ENCODE measurements around the gene CFAP61. TPM values are rescaled to one million over a fixed set of nuclear protein-coding genes. Genes with fewer than 3 reads are reported as not detected.

The CFAP61 gene
- total RNA-seq, 4 donors from 2014 or later, result 0.19 to 1.4 (median 1.1) TPM

DNA sequence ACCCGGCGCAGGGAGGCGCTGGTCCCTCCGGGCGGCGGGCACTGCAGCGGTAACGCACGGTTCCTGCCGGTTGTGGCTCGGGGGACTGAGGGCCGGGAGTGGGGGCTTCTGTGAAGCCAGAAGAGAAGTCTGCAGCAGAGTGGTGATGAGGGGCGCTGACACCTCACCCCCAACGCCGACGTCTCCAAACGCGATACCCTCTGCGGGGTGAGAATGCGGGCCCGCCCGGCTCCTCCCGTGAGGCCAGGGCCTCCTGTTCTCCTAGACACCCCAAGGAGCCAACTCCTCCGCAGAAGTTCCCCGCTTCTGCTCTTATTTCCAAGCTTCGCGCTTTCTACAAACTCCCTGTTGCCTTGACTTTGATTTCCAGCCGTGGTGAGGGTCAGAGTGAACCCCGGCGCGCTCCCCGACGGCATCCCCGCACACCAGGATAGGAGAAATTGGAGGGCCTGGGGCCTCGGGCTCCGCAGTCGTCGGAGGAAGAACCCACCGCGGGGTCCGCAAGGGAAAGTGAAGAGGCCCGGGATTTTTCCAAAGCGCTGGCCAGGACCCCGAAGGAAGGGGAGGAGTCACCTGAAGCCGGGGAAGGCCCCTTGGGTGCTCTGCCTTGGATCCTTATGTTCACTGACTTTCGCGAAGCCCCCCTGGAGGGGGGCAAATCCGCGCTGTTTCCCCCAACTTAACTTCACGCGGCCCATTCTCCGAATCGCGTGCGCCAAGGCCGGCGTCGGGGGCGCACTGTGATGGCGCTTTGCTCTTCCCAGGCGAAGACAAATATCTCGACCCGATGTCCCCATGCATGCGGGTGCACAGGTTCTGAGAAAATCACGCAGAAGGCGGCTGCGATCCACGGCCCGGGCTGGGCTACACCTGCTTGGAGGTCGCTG lies 312.5 kb downstream of the CFAP61 start:
- H3K4me3 ChIP-seq (ENCODE audit: low read depth, poor library complexity, severe bottlenecking), result no peak overlapping the region
- TF ChIP-seq, protein P1, sequence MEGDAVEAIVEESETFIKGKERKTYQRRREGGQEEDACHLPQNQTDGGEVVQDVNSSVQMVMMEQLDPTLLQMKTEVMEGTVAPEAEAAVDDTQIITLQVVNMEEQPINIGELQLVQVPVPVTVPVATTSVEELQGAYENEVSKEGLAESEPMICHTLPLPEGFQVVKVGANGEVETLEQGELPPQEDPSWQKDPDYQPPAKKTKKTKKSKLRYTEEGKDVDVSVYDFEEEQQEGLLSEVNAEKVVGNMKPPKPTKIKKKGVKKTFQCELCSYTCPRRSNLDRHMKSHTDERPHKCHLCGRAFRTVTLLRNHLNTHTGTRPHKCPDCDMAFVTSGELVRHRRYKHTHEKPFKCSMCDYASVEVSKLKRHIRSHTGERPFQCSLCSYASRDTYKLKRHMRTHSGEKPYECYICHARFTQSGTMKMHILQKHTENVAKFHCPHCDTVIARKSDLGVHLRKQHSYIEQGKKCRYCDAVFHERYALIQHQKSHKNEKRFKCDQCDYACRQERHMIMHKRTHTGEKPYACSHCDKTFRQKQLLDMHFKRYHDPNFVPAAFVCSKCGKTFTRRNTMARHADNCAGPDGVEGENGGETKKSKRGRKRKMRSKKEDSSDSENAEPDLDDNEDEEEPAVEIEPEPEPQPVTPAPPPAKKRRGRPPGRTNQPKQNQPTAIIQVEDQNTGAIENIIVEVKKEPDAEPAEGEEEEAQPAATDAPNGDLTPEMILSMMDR (IDR thresholded peaks at IDR 0.05), result no peak
- TF ChIP-seq POLR2A (IDR thresholded peaks at IDR 0.05), result no peak
- intact Hi-C loops (cut with DNase I; ENCODE audit: low total_unique reads), result loop anchor here (10.0 kb wide), 1 partner anchor 210 kb away; no protein-coding TSS in a partner anchor
- 6 to 10% methylated on average over 54 to 63 of the region's 70 CpGs for WGBS, 2 donors
- DNase-seq (ENCODE audit: low spot score in 2 of 2), result no peak

GRCh38 chr20:20365480-20366161 lies 313.3 kb downstream of the CFAP61 start:
- 13% methylated on average over 18 of the region's 18 CpGs for WGBS, 2 donors
- H3K4me3 ChIP-seq (ENCODE audit: low read depth, poor library complexity, severe bottlenecking), result no peak overlapping the region
- TF ChIP-seq POLR2A (IDR thresholded peaks at IDR 0.05), result no peak
- TF ChIP-seq, protein P1 (IDR thresholded peaks at IDR 0.05), result no peak
- no peak for DNase-seq (ENCODE audit: low spot score in 2 of 2)
- intact Hi-C loops (cut with DNase I; ENCODE audit: low total_unique reads), result loop anchor here (10.0 kb wide), 1 partner anchor 209 kb away; no protein-coding TSS in a partner anchor

- intact Hi-C loops (cut with DNase I; ENCODE audit: low total_unique reads), result loop anchor here (10.0 kb wide), 1 partner anchor 208 kb away; no protein-coding TSS in a partner anchor
- TF ChIP-seq, protein P1 (IDR thresholded peaks at IDR 0.05), result no peak
- TF ChIP-seq POLR2A (IDR thresholded peaks at IDR 0.05), result no peak
- DNase-seq (ENCODE audit: low spot score in 2 of 2), result no peak
- H3K4me3 ChIP-seq (ENCODE audit: low read depth, poor library complexity, severe bottlenecking), result no peak overlapping the region
- WGBS, 2 donors, result 11 to 12% methylated on average over 12 to 14 of the region's 19 CpGs
Measured at GRCh38 chr20:20366551-20366875, 314.2 kb downstream of the CFAP61 start.

DNA sequence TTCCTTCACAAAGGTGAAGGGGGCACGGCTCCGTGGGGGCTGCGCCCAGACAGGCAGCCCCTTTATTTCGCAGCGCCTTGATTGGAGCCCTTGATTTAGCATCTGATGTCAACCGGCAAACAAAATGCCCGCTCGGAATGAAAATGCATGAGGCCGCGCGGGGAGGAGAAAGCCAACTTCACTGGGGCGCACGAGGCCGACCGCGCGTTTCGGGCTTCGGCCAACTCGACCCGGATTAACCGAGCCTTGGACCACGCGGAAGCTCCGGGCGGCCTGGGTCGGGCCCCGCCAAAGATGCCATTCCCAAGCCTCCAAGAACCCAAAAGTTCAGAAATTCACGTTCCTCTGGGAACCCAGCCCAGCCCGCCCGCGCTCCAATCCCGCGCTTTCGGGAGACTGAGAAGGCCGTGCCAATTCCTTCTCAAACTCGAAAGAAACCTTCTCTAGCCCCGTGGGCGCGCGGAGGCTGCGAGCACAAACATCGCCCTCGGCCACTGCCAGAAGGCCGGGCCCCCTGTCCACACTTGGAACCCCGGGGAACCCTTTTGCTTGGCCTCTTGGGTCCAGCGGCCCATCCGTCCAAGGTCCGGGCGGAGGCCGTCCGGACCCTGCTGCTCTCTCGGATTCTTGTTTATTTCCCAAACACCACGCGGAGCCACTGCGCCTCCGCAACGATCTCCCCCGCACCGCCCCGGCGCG lies 314.7 kb downstream of the CFAP61 start:
- intact Hi-C loops (cut with DNase I; ENCODE audit: low total_unique reads), result loop anchor here (10.0 kb wide), 1 partner anchor 208 kb away; no protein-coding TSS in a partner anchor
- 1% methylated on average over 39 to 51 of the region's 63 CpGs for WGBS, 2 donors
- no peak for DNase-seq (ENCODE audit: low spot score in 2 of 2)
- no peak for TF ChIP-seq POLR2A (IDR thresholded peaks at IDR 0.05)
- TF ChIP-seq, protein P1 (IDR thresholded peaks at IDR 0.05), result no peak
- no peak overlapping the region for H3K4me3 ChIP-seq (ENCODE audit: low read depth, poor library complexity, severe bottlenecking)

DNA sequence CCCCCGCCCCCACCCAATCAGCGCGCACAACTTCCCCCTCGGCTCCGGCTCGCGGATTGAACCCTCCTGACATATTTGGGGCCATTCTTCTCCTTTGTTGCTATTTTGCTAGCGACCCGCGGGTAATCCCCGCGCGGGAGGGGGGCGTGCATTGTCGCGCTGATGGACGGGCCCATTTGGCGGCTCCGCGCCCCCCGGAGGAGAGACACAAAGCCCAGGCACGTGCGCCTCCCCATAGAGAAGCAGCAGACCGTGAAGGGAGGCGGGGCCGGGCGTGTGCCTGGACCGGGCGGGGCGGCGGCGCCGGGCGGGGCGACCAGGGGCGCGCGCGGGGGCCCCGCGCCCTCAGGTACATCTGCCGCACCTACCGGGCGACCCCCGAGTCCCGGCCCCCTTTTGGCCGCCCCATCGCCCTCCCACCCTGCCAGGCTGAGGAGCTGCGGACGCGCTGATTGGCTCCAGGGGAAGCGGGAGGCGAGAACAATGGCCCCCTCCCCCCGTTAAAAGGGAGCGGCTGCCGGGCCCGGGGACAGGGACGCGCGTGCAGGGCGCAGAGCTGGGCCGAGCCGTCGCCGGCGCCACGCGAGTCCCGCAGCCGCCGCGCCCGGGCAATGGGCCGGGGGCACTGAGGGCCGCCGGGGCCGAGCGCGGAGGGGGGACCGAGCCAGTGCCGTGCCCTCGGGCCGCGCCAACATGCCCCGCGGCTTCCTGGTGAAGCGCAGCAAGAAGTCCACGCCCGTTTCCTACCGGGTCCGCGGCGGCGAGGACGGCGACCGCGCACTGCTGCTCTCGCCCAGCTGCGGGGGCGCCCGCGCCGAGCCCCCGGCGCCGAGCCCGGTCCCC lies 315.5 kb downstream of the CFAP61 start, which contains the start of gene INSM1:
Gene INSM1 (plus strand): TSS at position 530 of the 843 bp plus-strand sequence. CDS start 164 bp downstream, at position 694.
- no peak for DNase-seq (ENCODE audit: low spot score in 2 of 2)
- peak within 1 kb of the TSS; percentile 15 for H3K4me3 ChIP-seq (ENCODE audit: low read depth, poor library complexity, severe bottlenecking)
- 1 to 2% methylated on average over 20 to 52 of the region's 108 CpGs for whole genome bisulfite sequencing, 2 donors
- intact Hi-C loops (cut with DNase I; ENCODE audit: low total_unique reads), result loop anchor here (10.0 kb wide), 1 partner anchor 207 kb away; no protein-coding TSS in a partner anchor
- no peak for TF ChIP-seq POLR2A (IDR thresholded peaks at IDR 0.05)
- TF ChIP-seq, protein P1 (IDR thresholded peaks at IDR 0.05), result no peak
